GM23338 (cell line): ENCODE results near the gene ERMP1.

Experiments
- CTCF ChIP-seq, 2 experiments: fragments of 200-600 bp in 1 of 2; sonication (generic) in 1 of 2; conservative IDR thresholded peaks; 2 replicates each; pipeline versions ENCODE4 v1.5.1 to v1.6.1; 2016 to 2017; ENCODE audit warnings: antibody characterized with exemption in 2 of 2, low read depth in 2 of 2, mild to moderate bottlenecking in 2 of 2, moderate library complexity in 1 of 2
- ETS1 ChIP-seq: IDR thresholded peaks from 2 replicates; pipeline ENCODE4 v1.6.1; 2016; ENCODE audit warnings: antibody characterized with exemption
- EZH2 ChIP-seq: fragments of 200-600 bp; sonication (generic); IDR thresholded peaks from one replicate; pipeline ENCODE4 v1.8.0; 2017; ENCODE audit warnings: antibody characterized with exemption, mild to moderate bottlenecking, low read depth; ENCODE audit not compliant: unreplicated experiment
- EZH2phosphoT487 ChIP-seq: fragments of 200-600 bp; sonication (generic); IDR thresholded peaks from one replicate; pipeline ENCODE4 v1.8.1; 2018; ENCODE audit warnings: antibody characterized with exemption; ENCODE audit not compliant: unreplicated experiment
- JUNB ChIP-seq: IDR thresholded peaks from one replicate; pipeline ENCODE4 v1.6.1; 2016; ENCODE audit warnings: antibody characterized with exemption; ENCODE audit not compliant: unreplicated experiment
- POLR2AphosphoS5 ChIP-seq: IDR thresholded peaks from 2 replicates; pipeline ENCODE4 v1.6.1; 2016; ENCODE audit warnings: antibody characterized with exemption, low read depth
- REST ChIP-seq: IDR thresholded peaks from one replicate; pipeline ENCODE4 v1.6.1; 2018; ENCODE audit warnings: antibody characterized with exemption; ENCODE audit not compliant: unreplicated experiment
- ZNF331 ChIP-seq: fragments of 250-450 bp; sonication (Bioruptor Pico); IDR thresholded peaks from 2 replicates; pipeline ENCODE4 v1.5.0; 2020; ENCODE audit warnings: low read depth, mild to moderate bottlenecking, moderate library complexity

GRCh38 chr9:5820425-5820824 lies 12.5 kb downstream of the ERMP1 start:
- TF ChIP-seq CTCF (conservative IDR thresholded peaks at IDR 0.05; ENCODE audit: low read depth in 2 of 2): no peak
- no peak for TF ChIP-seq POLR2AphosphoS5
- TF ChIP-seq REST: no peak
- TF ChIP-seq EZH2: no peak
- no peak for TF ChIP-seq EZH2phosphoT487
- no peak for TF ChIP-seq ZNF331 (CRISPR knock-in tag)
- TF ChIP-seq ETS1: no peak
- no peak for TF ChIP-seq JUNB
